ENCODE measurements around the gene NOTUM.

Gene NOTUM

GRCh38 chr17:81961087-81961511 lies at the start of gene NOTUM:
Gene NOTUM, minus strand, starts transcription at chr17:81961187. Its CDS starts 278 bp downstream, at chr17:81960909.
- intact Hi-C loops (cut with DNase I): loop anchor here (5.0 kb wide), 1 partner anchor 61 kb away; the partner anchor contains the start of genes CENPX and LRRC45
- peak in 1 of 42 donors; percentile 25 for DNase-seq

GRCh38 chr17:82009413-82009812 lies 48.4 kb upstream of the NOTUM start:
- intact Hi-C loops (cut with DNase I): no loop called here
- no peak for DNase-seq

- intact Hi-C loops (cut with DNase I): no loop called here
- peak in 2 of 42 donors; percentile 46 to 52 for DNase-seq
These were observed 48.0 kb upstream of the NOTUM start for GRCh38 chr17:82008941-82009405.

- no peak for DNase-seq
- intact Hi-C loops (cut with DNase I): no loop called here
These were observed 47.4 kb upstream of the NOTUM start for GRCh38 chr17:82008258-82008940.

- intact Hi-C loops (cut with DNase I): no loop called here
- no peak for DNase-seq
These were observed 46.7 kb upstream of the NOTUM start for GRCh38 chr17:82007495-82008257.

GRCh38 chr17:82007228-82007494 lies 46.2 kb upstream of the NOTUM start:
- intact Hi-C loops (cut with DNase I): no loop called here
- DNase-seq: no peak

GRCh38 chr17:82006468-82007227 lies 45.7 kb upstream of the NOTUM start:
- intact Hi-C loops (cut with DNase I): no loop called here
- DNase-seq: peak in 28 of 42 donors; percentile 20 to 79 (median 56)

GRCh38 chr17:82005701-82006348 lies 44.8 kb upstream of the NOTUM start:
- intact Hi-C loops (cut with DNase I): no loop called here

GRCh38 chr17:82004517-82005455 lies 43.8 kb upstream of the NOTUM start:
- DNase-seq: no peak
- intact Hi-C loops (cut with DNase I): no loop called here

More at GRCh38 chr17:82005701-82006348, 44.8 kb upstream of the NOTUM start:
- DNase-seq: no peak

- DNase-seq: peak in 2 of 42 donors; percentile 38 to 49
- intact Hi-C loops (cut with DNase I): no loop called here
These were observed 42.7 kb upstream of the NOTUM start for GRCh38 chr17:82003411-82004381.

GRCh38 chr17:82001571-82002056 lies 40.6 kb upstream of the NOTUM start:
- no peak for DNase-seq
- intact Hi-C loops (cut with DNase I): no loop called here

- intact Hi-C loops (cut with DNase I): no loop called here
- no peak for DNase-seq
These were observed 40.0 kb upstream of the NOTUM start for GRCh38 chr17:82000803-82001570.

GRCh38 chr17:81999976-82000802 lies 39.2 kb upstream of the NOTUM start:
- no peak for DNase-seq
- intact Hi-C loops (cut with DNase I): no loop called here

GRCh38 chr17:81999587-81999975 lies 38.6 kb upstream of the NOTUM start:
- intact Hi-C loops (cut with DNase I): no loop called here
- no peak for DNase-seq

- no peak for DNase-seq
- intact Hi-C loops (cut with DNase I): no loop called here
These were observed 37.9 kb upstream of the NOTUM start for GRCh38 chr17:81998691-81999438.
